Retinal pigment epithelial cell (primary cell): ENCODE measurements around the gene MDM4.

Experiments used
- DNase-seq: peaks from one replicate; pipeline ENCODE4 v3.0.0-alpha.2; 2010; ENCODE audit warnings: low read depth
- H3K4me3 ChIP-seq: 2 replicates; pipeline ENCODE4 v1.5.1; 2011; ENCODE audit warnings: mild to moderate bottlenecking, low read length, control low read depth, moderate library complexity
- CTCF ChIP-seq: conservative IDR thresholded peaks from 2 replicates; pipeline ENCODE4 v1.5.1; 2011; ENCODE audit warnings: low read depth, low read length, control low read depth, inconsistent platforms

MDM4 gene

GRCh38 chr1:204516180-204516879 lies at the start of gene MDM4:
Gene MDM4 (plus strand): TSS chr1:204516406. CDS start chr1:204525519, 9,113 bp downstream.
- peak; percentile 88 for DNase-seq
- TF ChIP-seq CTCF: no peak
- peak within 1 kb of the TSS; percentile 69 for H3K4me3 ChIP-seq

- DNase-seq: no peak
Measured at GRCh38 chr1:204466416-204467405, 49.5 kb upstream of the MDM4 start.

GRCh38 chr1:204468206-204468605 lies 48.0 kb upstream of the MDM4 start:
- DNase-seq: no peak
- no peak for TF ChIP-seq CTCF
- no peak overlapping the region for H3K4me3 ChIP-seq

More at GRCh38 chr1:204466416-204467405, 49.5 kb upstream of the MDM4 start:
- H3K4me3 ChIP-seq: no peak overlapping the region
- no peak for TF ChIP-seq CTCF

GRCh38 chr1:204468766-204469302 lies 47.4 kb upstream of the MDM4 start:
- TF ChIP-seq CTCF: no peak
- DNase-seq: no peak
- H3K4me3 ChIP-seq: no peak overlapping the region

- no peak for DNase-seq
- TF ChIP-seq CTCF: no peak
Measured at GRCh38 chr1:204469304-204469703, 46.9 kb upstream of the MDM4 start.

GRCh38 chr1:204471687-204472086 lies 44.5 kb upstream of the MDM4 start:
- no peak overlapping the region for H3K4me3 ChIP-seq
- TF ChIP-seq CTCF: no peak
- no peak for DNase-seq

More at GRCh38 chr1:204469304-204469703, 46.9 kb upstream of the MDM4 start:
- H3K4me3 ChIP-seq: no peak overlapping the region
